Neural cell (in vitro differentiated cells): ENCODE results near the gene GLI2. TPM values are rescaled to one million over a fixed set of nuclear protein-coding genes. Genes with fewer than 3 reads are reported as not detected.

Source experiments
- H2AFZ ChIP-seq: fragments of 200-600, 300-800 bp; sonication (generic), shearing (Covaris generic); 2 replicates; pipeline ENCODE4 v1.6.0; 2014; ENCODE audit warnings: low read depth, mild to moderate bottlenecking, antibody characterized with exemption, low read length, moderate library complexity
- H3F3A ChIP-seq: fragments of 200-600 bp; shearing (Covaris generic); 2 replicates; pipeline ENCODE4 v1.6.1; 2016; ENCODE audit warnings: mild to moderate bottlenecking, moderate library complexity, mixed read lengths, antibody characterized with exemption, low read length; ENCODE audit not compliant: insufficient read depth, poor library complexity, severe bottlenecking
- H3K27ac ChIP-seq: fragments of 200-600, 300-800 bp; sonication (generic), shearing (Covaris generic); 2 replicates; pipeline ENCODE4 v1.5.1; 2014; ENCODE audit warnings: mild to moderate bottlenecking, low read length, moderate library complexity
- H3K27me3 ChIP-seq: fragments of 300-800, 200-600 bp; sonication (generic), shearing (Covaris generic); 2 replicates; pipeline ENCODE4 v1.6.0; 2014; ENCODE audit warnings: mild to moderate bottlenecking, low read depth, low read length, moderate library complexity; ENCODE audit not compliant: insufficient read depth
- H3K36me3 ChIP-seq: fragments of 300-800, 200-600 bp; sonication (generic), shearing (Covaris generic); 2 replicates; pipeline ENCODE4 v1.5.1; 2014; ENCODE audit warnings: mild to moderate bottlenecking, antibody characterized with exemption, low read length, moderate library complexity; ENCODE audit not compliant: insufficient read depth
- H3K4me2 ChIP-seq: fragments of 300-800, 200-600 bp; sonication (generic), shearing (Covaris generic); 2 replicates; pipeline ENCODE4 v1.6.0; 2014; ENCODE audit warnings: mild to moderate bottlenecking, low read length
- H3K4me3 ChIP-seq: fragments of 300-800, 200-600 bp; sonication (generic), shearing (Covaris generic); 2 replicates; pipeline ENCODE4 v1.5.1; 2014; ENCODE audit warnings: mild to moderate bottlenecking, low read length, moderate library complexity
- H3K79me2 ChIP-seq: fragments of 200-600 bp; shearing (Covaris generic); replicated peaks from 2 replicates; pipeline ENCODE4 v1.6.0; 2014; ENCODE audit warnings: mild to moderate bottlenecking, low read length, moderate library complexity; ENCODE audit not compliant: insufficient read depth
- H3K9ac ChIP-seq: fragments of 300-800, 200-600 bp; sonication (generic), shearing (Covaris generic); 2 replicates; pipeline ENCODE4 v1.6.1; 2016; ENCODE audit warnings: mild to moderate bottlenecking, low read length, mixed read lengths
- H3K9me2 ChIP-seq: fragments of 200-600 bp; shearing (Covaris generic); 2 replicates; pipeline ENCODE4 v1.6.1; 2016; ENCODE audit warnings: mild to moderate bottlenecking, low read length, mixed read lengths; ENCODE audit not compliant: insufficient read depth
- H3K9me3 ChIP-seq: fragments of 200-600, 300-800 bp; sonication (generic), shearing (Covaris generic); 2 replicates; pipeline ENCODE4 v1.6.1; 2016; ENCODE audit warnings: mild to moderate bottlenecking, mixed run types, low read length, moderate library complexity, mixed read lengths
- H4K20me1 ChIP-seq: fragments of 200-600 bp; shearing (Covaris generic); 2 replicates; pipeline ENCODE4 v1.6.1; 2016; ENCODE audit warnings: mild to moderate bottlenecking, mixed run types; ENCODE audit not compliant: insufficient read depth
- CTCF ChIP-seq: fragments of 450-650 bp; IDR thresholded peaks from 2 replicates; pipeline ENCODE4 v1.5.1; 2014; ENCODE audit warnings: antibody characterized with exemption, mild to moderate bottlenecking, moderate library complexity; ENCODE audit not compliant: poor library complexity, severe bottlenecking
- EP300 ChIP-seq: fragments of 450-650 bp; conservative IDR thresholded peaks from 2 replicates; pipeline ENCODE4 v1.6.1; 2014; ENCODE audit warnings: antibody characterized with exemption, mild to moderate bottlenecking, moderate library complexity; ENCODE audit not compliant: poor library complexity, severe bottlenecking
- EZH2 ChIP-seq: fragments of 200-600, 300-800 bp; shearing (Covaris generic), sonication (generic); IDR thresholded peaks from 2 replicates; pipeline ENCODE4 v1.6.1; 2014; ENCODE audit warnings: antibody characterized with exemption, low read length, borderline replicate concordance, mild to moderate bottlenecking; ENCODE audit not compliant: insufficient read depth, poor library complexity, severe bottlenecking
- MXI1 ChIP-seq: fragments of 450-650 bp; conservative IDR thresholded peaks from 2 replicates; pipeline ENCODE4 v1.6.1; 2014; ENCODE audit warnings: antibody characterized with exemption, mild to moderate bottlenecking; ENCODE audit not compliant: poor library complexity, severe bottlenecking
- POLR2AphosphoS5 ChIP-seq: IDR thresholded peaks from 2 replicates; pipeline ENCODE4 v1.6.1; 2012
- RAD21 ChIP-seq: fragments of 450-650 bp; conservative IDR thresholded peaks from 2 replicates; pipeline ENCODE4 v1.6.1; 2014; ENCODE audit warnings: antibody characterized with exemption, mild to moderate bottlenecking, moderate library complexity
- REST ChIP-seq: IDR thresholded peaks from 2 replicates; pipeline ENCODE4 v1.6.1; 2012; ENCODE audit warnings: borderline replicate concordance
- SMC3 ChIP-seq: fragments of 450-650 bp; conservative IDR thresholded peaks from 2 replicates; pipeline ENCODE4 v1.6.1; 2014; ENCODE audit warnings: antibody characterized with exemption, mild to moderate bottlenecking, moderate library complexity; ENCODE audit not compliant: poor library complexity
- TAF1 ChIP-seq: IDR thresholded peaks from 2 replicates; pipeline ENCODE4 v1.6.1; 2012; ENCODE audit warnings: low read depth
- polyA plus RNA-seq: library from polyadenylated mRNA; depleted of rRNA; stranded (reverse); fragments of >200 nt; gene quantifications from 2 replicates; pipeline ENCODE4 v1.2.3, GENCODE V29; 2014

Gene GLI2
- polyA plus RNA-seq, 1 donor from 2014 or later, result 0.14 TPM

GRCh38 chr2:120700659-120701058, 35.0 kb upstream of the GLI2 start:
- Histone ChIP-seq H4K20me1 (no peaks in the 10 kb centered on the region), H3K4me3 (no peak overlapping the region), H3K4me2 (no peak overlapping the region), H3K9me2 (no peaks in the 10 kb centered on the region), H3F3A (no peaks in the 10 kb centered on the region), H3K27ac (no peak overlapping the region), H3K79me2 (no peaks in the 10 kb centered on the region), H3K9me3 (no peaks in the 10 kb centered on the region), H3K9ac (no peak overlapping the region), H2AFZ (no peak overlapping the region), H3K27me3 (peaks cover 7% of the 10 kb centered on the region), H3K36me3 (no peaks in the 10 kb centered on the region)
- TF ChIP-seq REST, result no peak
- no peak for TF ChIP-seq POLR2AphosphoS5
- TF ChIP-seq TAF1, result no peak
- no peak for TF ChIP-seq SMC3
- no peak for TF ChIP-seq CTCF
- no peak for TF ChIP-seq EZH2
- no peak for TF ChIP-seq MXI1
- TF ChIP-seq RAD21, result no peak
- TF ChIP-seq EP300, result no peak

- TF ChIP-seq EP300 (no peak), MXI1 (no peak), TAF1 (no peak), SMC3 (no peak), REST (no peak), CTCF (no peak), RAD21 (no peak), EZH2 (no peak), POLR2AphosphoS5 (no peak)
- no peaks in the 10 kb centered on the region for H3K9me2 ChIP-seq
- no peaks in the 10 kb centered on the region for H3K9me3 ChIP-seq
These were observed 34.6 kb upstream of the GLI2 start for GRCh38 chr2:120701096-120701495.

More at GRCh38 chr2:120701096-120701495, 34.6 kb upstream of the GLI2 start:
- Histone ChIP-seq H3K36me3 (no peaks in the 10 kb centered on the region), H4K20me1 (no peaks in the 10 kb centered on the region), H3K9ac (no peak overlapping the region), H3K27ac (no peak overlapping the region), H3F3A (no peaks in the 10 kb centered on the region), H3K4me3 (no peak overlapping the region), H3K27me3 (peaks cover 2% of the 10 kb centered on the region), H3K79me2 (no peaks in the 10 kb centered on the region), H2AFZ (no peak overlapping the region), H3K4me2 (no peak overlapping the region)
